Psoas muscle (tissue), 8 donors: ENCODE results near the gene GNA15. TPM values are rescaled to one million over a fixed set of nuclear protein-coding genes. Genes with fewer than 3 reads are reported as not detected.

ENCODE experiments used
- ATAC-seq, 4 donors: fragments of 200-7000 bp; cut with Tn5 transposase; one replicate each; pipeline ENCODE4 v1.9.1; 2020; ENCODE audit warnings: moderate library complexity in 3 of 4, mild to moderate bottlenecking in 2 of 4
- DNase-seq, 2 donors: peaks; one replicate each; pipeline ENCODE4 v3.0.0-alpha.2; 2020
- H3K27ac ChIP-seq: fragments of 200-600 bp; one replicate; pipeline ENCODE4 v1.8.0; 2022
- H3K27me3 ChIP-seq, 3 donors: fragments of 200-600 bp in 1 of 3; one replicate each; pipeline versions ENCODE4 v1.6.1 to v1.8.0; 2013 to 2022; ENCODE audit warnings: low read length in 2 of 3, mild to moderate bottlenecking in 2 of 3, moderate library complexity in 1 of 3; ENCODE audit not compliant: insufficient read depth in 3 of 3
- H3K36me3 ChIP-seq, 2 donors: fragments of 200-600 bp in 1 of 2; one replicate each; pipeline versions ENCODE4 v1.6.1 to v1.8.0; 2013 to 2022; ENCODE audit warnings: low read depth in 1 of 2, mild to moderate bottlenecking in 1 of 2, moderate library complexity in 1 of 2; ENCODE audit not compliant: insufficient read depth in 1 of 2
- H3K4me1 ChIP-seq: fragments of 200-600 bp; one replicate; pipeline ENCODE4 v1.8.0; 2022
- H3K4me3 ChIP-seq: fragments of 200-600 bp; one replicate; pipeline ENCODE4 v1.8.0; 2022; ENCODE audit warnings: mild to moderate bottlenecking
- H3K9me3 ChIP-seq: fragments of 200-600 bp; one replicate; pipeline ENCODE4 v1.8.0; 2022
- CTCF ChIP-seq: fragments of 200-600 bp; IDR thresholded peaks from one replicate; pipeline ENCODE4 v1.8.0; 2022; ENCODE audit warnings: antibody characterized with exemption
- WGBS, 3 donors: extraction: QIAGEN DNeasy Blood & Tissue Kit; methylation state at CpG; one replicate each; pipeline versions ENCODE4 v1.1.6 to v1.1.7; 2013; 5-methylcytosine and 5-hydroxymethylcytosine counted together
- intact Hi-C, 2 donors: fragments of 100-400 bp; cut with DNase I; formaldehyde crosslinking; loops; one replicate each; pipeline versions ENCODE4 v1.11.0 to v1.14.2; 2022
- polyA plus RNA-seq, 3 donors: library from polyadenylated mRNA; stranded (reverse); fragments of 200-250 nt; gene quantifications; one replicate each; pipeline ENCODE4 v1.2.3, GENCODE V29; 2013
- total RNA-seq, 4 donors: library from RNA; stranded (reverse); fragmentation: NEBNext Ultra II Directional in 2 of 4; extraction: Animal tissue kit (Norgen Biotek cat#: 25700) in 2 of 4; gene quantifications; one replicate each; pipeline versions ENCODE4 v1.2.1 to v1.2.4, GENCODE V29; 2021 to 2023
- donor health status: healthy with polysubstance abuse.
- donor health status: DM: no; HTN: no; CAD: no; lungs with moderate emphysema.
- donor health status: Bipolar disorder and iron deficiency.
- donor health status: healthy.
- donor health status: DM: yes; HTN: yes; CAD: no.
- donor health status: DM: no; HTN: no; CAD: no.
- donor health status: DM: no; HTN: no; CAD: no.
- donor health status: DM: yes; HTN: yes; CAD: no.

Gene GNA15
- total and polyA plus RNA-seq, 7 donors = 0.18 to 1.9 (median 0.91) TPM

- no peak for TF ChIP-seq CTCF
- H3K27ac ChIP-seq = no peak overlapping the region
- peaks cover 16% of the 10 kb centered on the region for H3K4me1 ChIP-seq
- ATAC-seq (no peak), DNase-seq (peak in 1 of 2 donors; percentile 50)
- peak overlapping the region; percentile 84 for H3K4me3 ChIP-seq
- H3K9me3 ChIP-seq = no peaks in the 10 kb centered on the region
- no peaks in the 10 kb centered on the region for H3K27me3 ChIP-seq
- intact Hi-C loops = loop anchor here in 1 of 2 donors (5.0 kb wide), 1 partner anchor 232 kb away; no protein-coding TSS in a partner anchor
- no peaks in the 10 kb centered on the region for H3K36me3 ChIP-seq
- 71 to 80% (median 72%) methylated on average over 13 of the region's 13 CpGs for WGBS, 3 donors
Measured at GRCh38 chr19:3183721-3184641, 48.1 kb downstream of the GNA15 start.

- ATAC-seq = peak; percentile 59 to 75 (median 64)
- H3K27ac ChIP-seq = peak overlapping the region; percentile 76
- peaks cover 16% of the 10 kb centered on the region for H3K4me1 ChIP-seq
- WGBS, 3 donors = 13% methylated on average over 14 of the region's 14 CpGs
- no peaks in the 10 kb centered on the region for H3K27me3 ChIP-seq
- no peaks in the 10 kb centered on the region for H3K9me3 ChIP-seq
- no peak for TF ChIP-seq CTCF
- peak; percentile 73 to 86 for DNase-seq
- intact Hi-C loops = loop anchor here in 1 of 2 donors (5.0 kb wide), 1 partner anchor 233 kb away; no protein-coding TSS in a partner anchor
- peak overlapping the region; percentile 84 for H3K4me3 ChIP-seq
- H3K36me3 ChIP-seq = no peaks in the 10 kb centered on the region
Measured at GRCh38 chr19:3184847-3185460, 49.1 kb downstream of the GNA15 start.

- DNase-seq (peak; percentile 95 to 97), ATAC-seq (peak; percentile 97 to 98 (median 97))
- no peak for TF ChIP-seq CTCF
- 0% methylated on average over 34 to 69 of the region's 69 CpGs for WGBS, 3 donors
- H3K4me1 ChIP-seq = peaks cover 16% of the 10 kb centered on the region
- no peaks in the 10 kb centered on the region for H3K36me3 ChIP-seq
- no peaks in the 10 kb centered on the region for H3K9me3 ChIP-seq
- peak within 1 kb of the TSS; percentile 84 for H3K4me3 ChIP-seq
- H3K27ac ChIP-seq = peak within 1 kb of the TSS; percentile 76
- intact Hi-C loops = no loop called here
- no peaks in the 10 kb centered on the region for H3K27me3 ChIP-seq
Measured at GRCh38 chr19:3185461-3186159, 49.8 kb downstream of the GNA15 start, which contains the start of gene NCLN. NCLN (plus strand) TSS chr19:3185930; CDS start chr19:3186031, 101 bp downstream.

- intact Hi-C loops = no loop called here
- peak overlapping the region; percentile 76 for H3K27ac ChIP-seq
Measured at GRCh38 chr19:3186160-3186688, 50.4 kb downstream of the GNA15 start.

More at GRCh38 chr19:3186160-3186688, 50.4 kb downstream of the GNA15 start:
- no peak for DNase-seq
- Histone ChIP-seq H3K4me3 (peak overlapping the region; percentile 84), H3K36me3 (no peaks in the 10 kb centered on the region), H3K9me3 (no peaks in the 10 kb centered on the region), H3K4me1 (peaks cover 16% of the 10 kb centered on the region), H3K27me3 (no peaks in the 10 kb centered on the region)
- no peak for TF ChIP-seq CTCF
- peak in 1 of 4 donors; percentile 8 for ATAC-seq
- 0 to 1% (median 0%) methylated on average over 31 to 38 of the region's 38 CpGs for WGBS, 3 donors
